Ishikawa (cell line): ENCODE measurements around the gene CSTPP1.

ENCODE experiments used
- CREB1 ChIP-seq: IDR thresholded peaks from 2 replicates; pipeline ENCODE4 v1.6.1; 2012; ENCODE audit warnings: low read depth
- EP300 ChIP-seq: IDR thresholded peaks from 2 replicates; pipeline ENCODE4 v1.6.1; 2012; ENCODE audit warnings: borderline replicate concordance
- FOXM1 ChIP-seq: IDR thresholded peaks from 2 replicates; pipeline ENCODE4 v1.6.1; 2012; ENCODE audit warnings: low read depth, borderline replicate concordance
- RAD21 ChIP-seq: IDR thresholded peaks from 2 replicates; pipeline ENCODE4 v1.6.1; 2012; ENCODE audit warnings: low read depth
- TAF1 ChIP-seq: IDR thresholded peaks from 2 replicates; pipeline ENCODE4 v1.6.1; 2012; ENCODE audit warnings: low read depth, mild to moderate bottlenecking
- TEAD4 ChIP-seq: IDR thresholded peaks from 2 replicates; pipeline ENCODE4 v1.6.1; 2012
- YY1 ChIP-seq: IDR thresholded peaks from 2 replicates; pipeline ENCODE4 v1.6.1; 2012; ENCODE audit warnings: low read depth
- ZBTB7A ChIP-seq: IDR thresholded peaks from 2 replicates; pipeline ENCODE4 v1.6.1; 2012; ENCODE audit warnings: low read depth
- TF ChIP-seq, protein P1 (sequence below): IDR thresholded peaks from 2 replicates; pipeline ENCODE4 v1.6.1; 2012
- TF ChIP-seq, protein P2 (sequence below): IDR thresholded peaks from 2 replicates; pipeline ENCODE4 v1.6.1; 2012

DNA sequence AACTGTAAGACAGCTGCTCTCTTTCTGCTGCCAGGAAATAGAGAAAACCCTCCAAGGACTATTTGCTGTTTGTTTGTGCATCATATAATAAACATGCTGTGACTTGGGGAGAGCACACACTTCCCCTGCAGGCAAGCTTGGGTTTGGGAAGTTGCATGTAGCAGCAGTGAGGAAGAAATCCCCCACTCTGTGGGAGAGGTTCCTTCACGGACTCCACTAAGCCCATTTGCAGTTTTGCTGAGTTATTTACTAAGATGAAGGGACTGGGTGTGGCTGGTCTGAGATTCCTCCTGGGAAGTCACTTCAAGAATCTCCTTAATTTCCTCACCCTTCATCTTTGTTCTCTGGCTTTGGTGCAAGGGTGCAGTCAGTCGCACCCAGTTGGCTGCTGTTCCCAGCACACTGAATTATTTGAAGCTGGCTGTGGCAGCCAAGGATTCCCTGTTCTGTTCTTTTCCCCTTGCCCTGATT is 135.3 kb downstream of the CSTPP1 start:
- TF ChIP-seq ZBTB7A, result no peak
- TF ChIP-seq, protein P1, sequence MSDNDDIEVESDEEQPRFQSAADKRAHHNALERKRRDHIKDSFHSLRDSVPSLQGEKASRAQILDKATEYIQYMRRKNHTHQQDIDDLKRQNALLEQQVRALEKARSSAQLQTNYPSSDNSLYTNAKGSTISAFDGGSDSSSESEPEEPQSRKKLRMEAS, result no peak
- no peak for TF ChIP-seq TEAD4
- no peak for TF ChIP-seq YY1
- no peak for TF ChIP-seq CREB1
- no peak for TF ChIP-seq RAD21
- TF ChIP-seq, protein P2, sequence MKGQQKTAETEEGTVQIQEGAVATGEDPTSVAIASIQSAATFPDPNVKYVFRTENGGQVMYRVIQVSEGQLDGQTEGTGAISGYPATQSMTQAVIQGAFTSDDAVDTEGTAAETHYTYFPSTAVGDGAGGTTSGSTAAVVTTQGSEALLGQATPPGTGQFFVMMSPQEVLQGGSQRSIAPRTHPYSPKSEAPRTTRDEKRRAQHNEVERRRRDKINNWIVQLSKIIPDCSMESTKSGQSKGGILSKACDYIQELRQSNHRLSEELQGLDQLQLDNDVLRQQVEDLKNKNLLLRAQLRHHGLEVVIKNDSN, result no peak
- no peak for TF ChIP-seq EP300
- no peak for TF ChIP-seq FOXM1
- TF ChIP-seq TAF1, result no peak
